ENCODE results near the gene ABCC4. TPM values are rescaled to one million over a fixed set of nuclear protein-coding genes. Genes with fewer than 3 reads are reported as not detected.

ABCC4 gene
- total RNA-seq, 4 donors from 2014 or later, result 3.9 to 6.8 (median 4.7) TPM

GRCh38 chr13:95239283-95239682 is 62.0 kb downstream of the ABCC4 start:
- WGBS, 2 donors (ENCODE audit: low coverage in 1 of 2), result 55 to 67% methylated on average over 2 of the region's 2 CpGs
- TF ChIP-seq CTCF (IDR thresholded peaks at IDR 0.05), result no peak
- TF ChIP-seq EP300 (IDR thresholded peaks at IDR 0.05), result no peak
- no peak for TF ChIP-seq POLR2AphosphoS5 (IDR thresholded peaks at IDR 0.05)
- TF ChIP-seq POLR2A (IDR thresholded peaks at IDR 0.05), result no peak
- H3K4me1 ChIP-seq, result no peaks in the 10 kb centered on the region

GRCh38 chr13:95237310-95237870 is 63.9 kb downstream of the ABCC4 start:
- ATAC-seq, result no peak
- Histone ChIP-seq H3K9me3 (no peaks in the 10 kb centered on the region), H3K4me1 (no peaks in the 10 kb centered on the region), H3K4me3 (no peak overlapping the region), H3K36me3 (no peaks in the 10 kb centered on the region), H3K27ac (no peak overlapping the region), H3K27me3 (no peaks in the 10 kb centered on the region)
- WGBS, 2 donors (ENCODE audit: low coverage in 1 of 2), result 94 to 99% methylated on average over 5 to 7 of the region's 7 CpGs
- TF ChIP-seq POLR2AphosphoS5 (IDR thresholded peaks at IDR 0.05) (no peak), EP300 (IDR thresholded peaks at IDR 0.05) (no peak)

More at GRCh38 chr13:95239283-95239682, 62.0 kb downstream of the ABCC4 start:
- ATAC-seq, result no peak
- Histone ChIP-seq H3K27ac (no peak overlapping the region), H3K4me3 (no peak overlapping the region), H3K9me3 (no peaks in the 10 kb centered on the region), H3K36me3 (no peaks in the 10 kb centered on the region), H3K27me3 (no peaks in the 10 kb centered on the region)

- TF ChIP-seq POLR2A (IDR thresholded peaks at IDR 0.05), result no peak
- no peak for TF ChIP-seq CTCF (IDR thresholded peaks at IDR 0.05)
- H3K27ac ChIP-seq, result no peak overlapping the region
- no peaks in the 10 kb centered on the region for H3K27me3 ChIP-seq
- no peaks in the 10 kb centered on the region for H3K36me3 ChIP-seq
- no peaks in the 10 kb centered on the region for H3K4me1 ChIP-seq
- H3K9me3 ChIP-seq, result no peaks in the 10 kb centered on the region
- H3K4me3 ChIP-seq, result no peak overlapping the region
- WGBS, 2 donors (ENCODE audit: low coverage in 1 of 2), result 78 to 95% methylated on average over 4 to 9 of the region's 9 CpGs
- no peak for ATAC-seq
These were observed 64.5 kb downstream of the ABCC4 start for GRCh38 chr13:95236774-95237173.

GRCh38 chr13:95235974-95236373 is 65.3 kb downstream of the ABCC4 start:
- 58 to 67% methylated on average over 7 of the region's 7 CpGs for WGBS, 2 donors (ENCODE audit: low coverage in 1 of 2)
- no peak for TF ChIP-seq CTCF (IDR thresholded peaks at IDR 0.05)
- no peak for TF ChIP-seq EP300 (IDR thresholded peaks at IDR 0.05)
- TF ChIP-seq POLR2AphosphoS5 (IDR thresholded peaks at IDR 0.05), result no peak
- no peak for TF ChIP-seq POLR2A (IDR thresholded peaks at IDR 0.05)

GRCh38 chr13:95235199-95235756 is 66.0 kb downstream of the ABCC4 start:
- H3K27ac ChIP-seq, result no peak overlapping the region
- ATAC-seq, result no peak
- no peaks in the 10 kb centered on the region for H3K36me3 ChIP-seq
- H3K27me3 ChIP-seq, result no peaks in the 10 kb centered on the region
- no peaks in the 10 kb centered on the region for H3K9me3 ChIP-seq
- 82 to 87% methylated on average over 3 of the region's 3 CpGs for WGBS, 2 donors (ENCODE audit: low coverage in 1 of 2)
- TF ChIP-seq EP300 (IDR thresholded peaks at IDR 0.05) (no peak), POLR2AphosphoS5 (IDR thresholded peaks at IDR 0.05) (no peak), POLR2A (IDR thresholded peaks at IDR 0.05) (no peak), CTCF (IDR thresholded peaks at IDR 0.05) (no peak)
- H3K4me3 ChIP-seq, result no peak overlapping the region
- no peaks in the 10 kb centered on the region for H3K4me1 ChIP-seq

More at GRCh38 chr13:95235974-95236373, 65.3 kb downstream of the ABCC4 start:
- Histone ChIP-seq H3K4me3 (no peak overlapping the region), H3K9me3 (no peaks in the 10 kb centered on the region), H3K36me3 (no peaks in the 10 kb centered on the region), H3K27ac (no peak overlapping the region), H3K4me1 (no peaks in the 10 kb centered on the region), H3K27me3 (no peaks in the 10 kb centered on the region)
- ATAC-seq, result no peak
